ENCODE results near the gene AMOTL1. TPM values are rescaled to one million over a fixed set of nuclear protein-coding genes. Genes with fewer than 3 reads are reported as not detected.

The AMOTL1 gene
- 4.8 and 5.9 TPM in 2 replicates for total RNA-seq

GRCh38 chr11:94767701-94768601 lies at the start of gene AMOTL1:
Gene AMOTL1, plus strand, starts transcription at chr11:94768356. Its CDS starts 156 bp downstream, at chr11:94768512.
- peak; percentile 25 for DNase-seq (ENCODE audit: low spot score)
- peak within 1 kb of the TSS; percentile 76 for H3K4me3 Mint-ChIP-seq (ENCODE audit: low read depth)
- H3K36me3 Mint-ChIP-seq (ENCODE audit: low read depth): no peaks in the 10 kb centered on the region
- peak within 1 kb of the TSS; percentile 49 for H3K27ac Mint-ChIP-seq
- H3K9me3 Mint-ChIP-seq: no peaks in the 10 kb centered on the region
- H3K4me1 Mint-ChIP-seq (ENCODE audit: low read depth): peaks cover 6% of the 10 kb centered on the region
- H3K27me3 Mint-ChIP-seq (ENCODE audit: low read depth): peaks cover 48% of the 10 kb centered on the region
- intact Hi-C loops (cut with micrococcal nuclease): loop anchor here (10.0 kb wide), 2 partner anchors 143 to 223 kb away; partner anchors contain the start of gene FUT4

GRCh38 chr11:94719876-94720275 lies 48.3 kb upstream of the AMOTL1 start:
- no peak overlapping the region for H3K4me3 Mint-ChIP-seq (ENCODE audit: low read depth)
- intact Hi-C loops (cut with micrococcal nuclease): no loop called here
- no peak overlapping the region for H3K27ac Mint-ChIP-seq
- H3K27me3 Mint-ChIP-seq (ENCODE audit: low read depth): peaks cover 28% of the 10 kb centered on the region
- no peak for DNase-seq (ENCODE audit: low spot score)
- no peaks in the 10 kb centered on the region for H3K4me1 Mint-ChIP-seq (ENCODE audit: low read depth)
- H3K9me3 Mint-ChIP-seq: no peaks in the 10 kb centered on the region
- H3K36me3 Mint-ChIP-seq (ENCODE audit: low read depth): no peaks in the 10 kb centered on the region

GRCh38 chr11:94721565-94722292 lies 46.4 kb upstream of the AMOTL1 start:
- Mint-ChIP-seq H3K27me3 (ENCODE audit: low read depth) (peaks cover 21% of the 10 kb centered on the region), H3K4me1 (ENCODE audit: low read depth) (no peaks in the 10 kb centered on the region), H3K36me3 (ENCODE audit: low read depth) (no peaks in the 10 kb centered on the region), H3K4me3 (ENCODE audit: low read depth) (no peak overlapping the region), H3K27ac (no peak overlapping the region), H3K9me3 (no peaks in the 10 kb centered on the region)
- DNase-seq (ENCODE audit: low spot score): no peak
- intact Hi-C loops (cut with micrococcal nuclease): no loop called here

GRCh38 chr11:94722735-94723134 lies 45.4 kb upstream of the AMOTL1 start:
- intact Hi-C loops (cut with micrococcal nuclease): no loop called here
- peaks cover 16% of the 10 kb centered on the region for H3K27me3 Mint-ChIP-seq (ENCODE audit: low read depth)
- no peaks in the 10 kb centered on the region for H3K9me3 Mint-ChIP-seq
- no peaks in the 10 kb centered on the region for H3K4me1 Mint-ChIP-seq (ENCODE audit: low read depth)
- no peaks in the 10 kb centered on the region for H3K36me3 Mint-ChIP-seq (ENCODE audit: low read depth)
- no peak overlapping the region for H3K27ac Mint-ChIP-seq
- H3K4me3 Mint-ChIP-seq (ENCODE audit: low read depth): no peak overlapping the region
- DNase-seq (ENCODE audit: low spot score): no peak

- Mint-ChIP-seq H3K27ac (no peak overlapping the region), H3K27me3 (ENCODE audit: low read depth) (peaks cover 14% of the 10 kb centered on the region), H3K4me1 (ENCODE audit: low read depth) (no peaks in the 10 kb centered on the region), H3K9me3 (no peaks in the 10 kb centered on the region), H3K36me3 (ENCODE audit: low read depth) (no peaks in the 10 kb centered on the region), H3K4me3 (ENCODE audit: low read depth) (no peak overlapping the region)
- intact Hi-C loops (cut with micrococcal nuclease): no loop called here
- no peak for DNase-seq (ENCODE audit: low spot score)
These were observed 43.1 kb upstream of the AMOTL1 start for GRCh38 chr11:94725097-94725496.

GRCh38 chr11:94727819-94728218 lies 40.3 kb upstream of the AMOTL1 start:
- Mint-ChIP-seq H3K4me1 (ENCODE audit: low read depth) (no peaks in the 10 kb centered on the region), H3K36me3 (ENCODE audit: low read depth) (no peaks in the 10 kb centered on the region), H3K9me3 (no peaks in the 10 kb centered on the region), H3K4me3 (ENCODE audit: low read depth) (no peak overlapping the region), H3K27ac (no peak overlapping the region), H3K27me3 (ENCODE audit: low read depth) (peaks cover 7% of the 10 kb centered on the region)
- intact Hi-C loops (cut with micrococcal nuclease): no loop called here
- DNase-seq (ENCODE audit: low spot score): no peak

- intact Hi-C loops (cut with micrococcal nuclease): no loop called here
- no peaks in the 10 kb centered on the region for H3K4me1 Mint-ChIP-seq (ENCODE audit: low read depth)
- DNase-seq (ENCODE audit: low spot score): no peak
- no peaks in the 10 kb centered on the region for H3K36me3 Mint-ChIP-seq (ENCODE audit: low read depth)
- H3K9me3 Mint-ChIP-seq: no peaks in the 10 kb centered on the region
- H3K4me3 Mint-ChIP-seq (ENCODE audit: low read depth): no peak overlapping the region
- peaks cover 2% of the 10 kb centered on the region for H3K27me3 Mint-ChIP-seq (ENCODE audit: low read depth)
- H3K27ac Mint-ChIP-seq: no peak overlapping the region
These were observed 39.6 kb upstream of the AMOTL1 start for GRCh38 chr11:94728541-94728940.

- Mint-ChIP-seq H3K27me3 (ENCODE audit: low read depth) (peaks cover 2% of the 10 kb centered on the region), H3K4me1 (ENCODE audit: low read depth) (no peaks in the 10 kb centered on the region), H3K9me3 (no peaks in the 10 kb centered on the region), H3K4me3 (ENCODE audit: low read depth) (no peak overlapping the region), H3K36me3 (ENCODE audit: low read depth) (no peaks in the 10 kb centered on the region), H3K27ac (no peak overlapping the region)
- DNase-seq (ENCODE audit: low spot score): no peak
- intact Hi-C loops (cut with micrococcal nuclease): no loop called here
These were observed 39.0 kb upstream of the AMOTL1 start for GRCh38 chr11:94728966-94729751.

GRCh38 chr11:94730153-94730552 lies 38.0 kb upstream of the AMOTL1 start:
- Mint-ChIP-seq H3K36me3 (ENCODE audit: low read depth) (no peaks in the 10 kb centered on the region), H3K4me3 (ENCODE audit: low read depth) (no peak overlapping the region), H3K9me3 (no peaks in the 10 kb centered on the region), H3K27ac (no peak overlapping the region), H3K4me1 (ENCODE audit: low read depth) (peaks cover 6% of the 10 kb centered on the region), H3K27me3 (ENCODE audit: low read depth) (peaks cover 2% of the 10 kb centered on the region)
- intact Hi-C loops (cut with micrococcal nuclease): no loop called here
- no peak for DNase-seq (ENCODE audit: low spot score)

GRCh38 chr11:94731880-94732601 lies 36.1 kb upstream of the AMOTL1 start:
- Mint-ChIP-seq H3K27me3 (ENCODE audit: low read depth) (peaks cover 5% of the 10 kb centered on the region), H3K4me3 (ENCODE audit: low read depth) (no peak overlapping the region), H3K27ac (no peak overlapping the region), H3K4me1 (ENCODE audit: low read depth) (peaks cover 6% of the 10 kb centered on the region), H3K36me3 (ENCODE audit: low read depth) (no peaks in the 10 kb centered on the region), H3K9me3 (no peaks in the 10 kb centered on the region)
- intact Hi-C loops (cut with micrococcal nuclease): no loop called here
- DNase-seq (ENCODE audit: low spot score): no peak

- Mint-ChIP-seq H3K4me3 (ENCODE audit: low read depth) (no peak overlapping the region), H3K27ac (no peak overlapping the region), H3K9me3 (no peaks in the 10 kb centered on the region), H3K27me3 (ENCODE audit: low read depth) (peaks cover 5% of the 10 kb centered on the region), H3K4me1 (ENCODE audit: low read depth) (peaks cover 6% of the 10 kb centered on the region), H3K36me3 (ENCODE audit: low read depth) (no peaks in the 10 kb centered on the region)
- DNase-seq (ENCODE audit: low spot score): no peak
- intact Hi-C loops (cut with micrococcal nuclease): no loop called here
These were observed 35.4 kb upstream of the AMOTL1 start for GRCh38 chr11:94732617-94733281.

Measured in activated T-helper 2 cell treated with anti-CD3 and anti-CD28 coated beads, Interferon-gamma antibody, Interleukin-2, Interleukin-4, amounts not matched to agents 10 μg/mL and 5 μg/mL and 100 μg/mL, durations not matched to agents 14 hours and 24 hours and 36 hours (primary cell).